ENCODE results near the gene FAM216B.

- TF ChIP-seq CTCF (conservative IDR thresholded peaks at IDR 0.05; ENCODE audit: low read length), result no peak
- TF ChIP-seq EZH2phosphoT487 (IDR thresholded peaks at IDR 0.05; ENCODE audit: borderline replicate concordance, low read depth, low read length), result no peak
These were observed 28.7 kb upstream of the FAM216B start for GRCh38 chr13:42752731-42753130.
